ENCODE measurements around the gene TXLNA. TPM values are rescaled to one million over a fixed set of nuclear protein-coding genes. Genes with fewer than 3 reads are reported as not detected.
"Not testable (repeated sequence)": the region's sequence is repeated elsewhere in the genome, so short reads cannot be mapped to it uniquely, and the experiment has no call there.

TXLNA gene
- total RNA-seq, result 31.1 TPM

DNA sequence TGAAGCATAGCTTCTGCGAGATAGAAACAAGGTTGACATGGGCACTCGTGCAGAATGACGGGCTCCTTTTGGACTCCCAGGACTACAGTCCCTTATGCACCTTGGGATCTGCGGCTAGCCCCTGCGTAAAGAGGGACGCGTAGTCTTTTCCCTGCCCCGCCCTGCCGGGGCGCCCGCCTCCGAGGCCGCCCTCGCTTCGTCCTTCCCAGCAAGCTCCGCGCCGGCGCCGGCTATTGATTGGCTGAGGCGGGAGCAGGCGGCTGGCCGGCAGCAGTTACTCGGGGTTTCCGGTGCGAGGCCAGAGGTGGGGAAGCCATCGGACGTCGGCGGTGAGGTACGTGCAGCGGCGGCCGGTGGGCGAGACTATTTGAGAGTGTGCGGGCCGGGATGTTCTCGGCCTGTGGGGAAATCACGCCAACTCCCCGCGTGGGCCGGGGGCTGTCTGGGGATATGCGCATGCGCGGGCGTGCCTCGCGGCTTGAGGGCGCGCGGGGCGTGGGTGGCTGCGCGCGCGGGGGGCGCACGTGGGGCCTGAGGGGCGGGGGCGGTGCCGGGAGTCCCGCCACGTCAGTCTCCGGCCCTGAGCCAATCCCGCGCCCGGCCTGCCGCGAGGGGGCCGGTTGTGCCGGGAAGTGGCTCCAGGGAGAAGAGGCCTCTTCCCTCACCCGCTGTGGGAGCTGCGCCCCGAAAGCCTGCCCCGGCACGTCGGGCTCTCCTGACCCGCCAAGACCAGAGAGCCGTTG lies at the start of gene TXLNA:
Gene TXLNA, plus strand, starts transcription at position 233 of the 743 bp plus-strand sequence. CDS start 671 bp downstream, outside the sequence.
- ATAC-seq, result peak; percentile 86
- peak; percentile 97 for DNase-seq (ENCODE audit: low spot score)

DNA sequence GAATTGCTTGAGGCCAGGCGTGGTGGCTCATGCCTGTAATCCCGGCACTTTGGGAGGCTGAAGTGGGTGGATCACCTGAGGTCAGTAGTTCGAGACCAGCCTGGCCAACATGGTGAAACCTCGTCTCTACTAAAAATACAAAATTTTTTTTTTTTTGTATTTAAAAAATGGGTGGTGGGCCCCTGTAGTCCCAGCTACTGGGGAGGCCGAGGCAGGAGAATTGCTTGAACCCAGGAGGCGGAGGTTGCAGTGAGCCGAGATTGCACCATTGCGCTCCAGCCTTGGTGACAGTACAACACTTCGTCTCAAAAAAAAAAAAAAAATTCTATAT lies 45.6 kb upstream of the TXLNA start:
- not testable (repeated sequence) for ATAC-seq; DNase-seq (ENCODE audit: low spot score)

DNA sequence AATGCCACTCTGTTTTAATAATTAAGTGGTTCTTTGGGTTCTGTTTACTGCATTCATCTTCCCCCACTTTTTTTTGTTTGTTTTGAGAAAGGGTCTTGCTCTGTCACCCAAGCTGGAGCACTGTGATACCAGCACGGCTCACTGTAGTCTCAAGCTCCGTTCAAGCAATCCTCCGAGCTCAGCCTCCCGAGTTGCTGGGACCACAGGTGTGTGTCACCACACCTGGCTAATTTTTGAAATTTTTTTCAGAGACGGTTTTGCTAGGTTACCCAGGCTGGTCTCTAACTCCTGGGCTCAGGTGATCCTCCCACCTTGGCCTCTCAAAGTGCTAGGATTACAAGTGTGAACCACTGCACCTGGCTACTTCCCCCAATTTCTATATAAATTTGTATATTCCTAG lies 42.4 kb upstream of the TXLNA start:
- DNase-seq (ENCODE audit: low spot score) (no peak), ATAC-seq (no peak)

DNA sequence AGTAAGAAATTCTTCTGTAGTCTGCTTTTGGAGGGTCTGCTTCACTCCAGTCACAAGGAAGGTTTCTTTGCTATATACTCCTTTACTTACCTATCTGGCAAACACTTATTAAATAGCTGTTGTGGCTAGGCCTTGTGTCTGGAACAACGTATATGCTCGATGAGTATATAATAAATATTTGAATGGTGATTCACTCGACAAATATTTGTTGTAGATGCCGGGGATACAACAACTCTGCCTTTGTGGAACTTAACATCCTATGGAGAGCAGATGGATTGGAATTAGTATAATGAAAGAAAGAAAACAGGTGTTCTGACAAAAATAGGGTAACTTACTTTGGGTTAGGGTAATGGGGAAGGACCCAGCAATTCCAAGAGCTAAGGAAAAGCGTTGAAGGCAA lies 40.5 kb upstream of the TXLNA start:
- ATAC-seq (no peak), DNase-seq (ENCODE audit: low spot score) (no peak)

DNA sequence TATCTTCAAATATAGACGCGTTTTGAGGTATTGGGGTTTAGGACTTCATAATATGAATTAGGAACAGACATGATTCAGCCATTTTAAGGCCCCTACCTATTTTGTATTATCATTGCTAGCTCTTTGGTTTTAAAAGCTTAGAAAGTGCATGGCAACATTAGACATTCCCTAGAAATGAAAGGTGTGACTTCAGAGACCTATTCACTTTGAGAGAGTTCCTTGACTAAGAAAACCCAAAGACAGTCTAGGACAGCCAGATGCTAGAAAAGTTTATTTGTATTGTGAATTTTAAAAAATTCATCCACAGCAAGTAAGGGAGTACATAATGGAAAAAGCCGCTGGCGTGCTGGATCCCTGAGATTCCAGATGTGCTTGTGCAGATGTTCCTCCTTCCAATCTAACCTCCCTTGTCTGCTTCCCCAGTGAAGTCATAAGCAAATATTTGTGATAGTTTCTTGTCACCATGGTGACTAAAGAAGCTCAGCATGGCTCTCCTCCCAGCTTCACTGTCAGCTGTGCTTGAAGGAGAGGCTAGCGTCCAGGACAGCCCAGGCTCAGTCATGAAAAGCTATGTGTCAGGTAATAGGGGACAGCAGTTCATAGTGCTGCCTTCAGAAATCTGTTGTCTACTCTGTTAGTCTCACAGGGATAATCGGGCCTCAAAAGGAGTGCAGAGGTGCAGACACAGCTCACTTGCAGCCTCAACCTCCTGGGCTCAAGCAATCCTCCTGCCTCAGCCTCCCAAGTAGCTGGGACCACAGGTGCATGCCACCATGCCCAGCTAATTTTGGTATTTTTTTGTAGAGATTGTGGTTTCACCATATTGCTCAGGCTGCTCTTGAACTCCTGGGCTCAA lies 36.8 kb upstream of the TXLNA start:
- ATAC-seq (peak; percentile 93), DNase-seq (ENCODE audit: low spot score) (no peak)

DNA sequence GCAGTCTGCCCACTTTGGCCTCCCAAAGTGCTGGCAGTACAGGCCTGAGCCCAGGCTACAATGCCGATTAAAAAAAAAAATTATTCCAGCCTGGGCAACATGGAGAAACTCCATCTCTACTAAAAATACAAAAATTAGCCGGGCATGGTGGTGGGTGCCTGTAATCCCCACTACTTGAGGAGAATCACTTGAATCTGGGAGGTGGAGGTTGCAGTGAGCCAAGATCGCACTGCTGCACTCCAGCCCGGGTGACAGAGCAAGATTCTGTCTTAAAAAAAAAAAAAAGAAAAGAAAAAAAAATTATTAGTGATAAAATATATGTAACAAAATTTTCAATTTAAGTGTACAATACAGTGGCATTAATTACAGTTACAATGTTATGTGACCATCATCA lies 36.2 kb upstream of the TXLNA start:
- not testable (repeated sequence) for ATAC-seq

DNA sequence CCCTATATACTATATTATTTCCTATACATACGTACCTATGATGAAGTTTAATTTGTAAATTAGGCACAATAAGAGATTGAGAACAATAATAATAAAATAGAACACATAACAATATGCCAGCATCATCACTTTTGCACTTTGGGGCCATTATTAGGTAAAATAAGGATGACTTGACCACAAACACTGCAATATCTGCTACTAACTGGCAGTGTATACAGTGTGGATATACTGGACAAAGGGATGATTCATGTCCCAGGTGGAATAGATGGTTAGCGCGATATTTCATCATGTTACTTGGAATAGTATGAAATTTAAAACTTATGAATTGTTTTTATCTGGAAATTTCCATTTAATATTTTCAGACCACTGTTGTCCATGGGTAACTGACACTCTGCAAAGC lies 35.4 kb upstream of the TXLNA start:
- ATAC-seq (no peak), DNase-seq (ENCODE audit: low spot score) (no peak)

More for the DNA sequence above, 36.2 kb upstream of the TXLNA start:
- not testable (repeated sequence) for DNase-seq (ENCODE audit: low spot score)

DNA sequence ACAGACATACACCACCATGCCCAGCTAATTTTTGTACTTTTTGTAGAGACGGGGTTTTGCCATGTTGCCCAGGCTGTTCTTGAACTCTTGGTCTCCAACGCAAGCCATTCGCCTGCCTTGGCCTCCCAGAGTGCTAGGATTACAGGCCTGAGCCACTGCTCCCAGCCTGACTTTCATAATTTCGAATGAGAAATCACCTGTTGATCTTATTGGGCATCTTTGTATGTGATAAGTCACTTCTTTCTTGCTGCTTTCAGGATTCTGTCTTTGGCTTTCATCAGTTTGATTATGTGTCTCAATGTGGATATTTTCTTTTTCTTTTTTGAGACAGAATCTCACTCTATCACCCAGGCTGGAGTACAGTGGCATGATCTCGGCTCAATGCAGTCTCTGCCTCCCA lies 31.7 kb upstream of the TXLNA start:
- not testable (repeated sequence) for ATAC-seq; DNase-seq (ENCODE audit: low spot score)

DNA sequence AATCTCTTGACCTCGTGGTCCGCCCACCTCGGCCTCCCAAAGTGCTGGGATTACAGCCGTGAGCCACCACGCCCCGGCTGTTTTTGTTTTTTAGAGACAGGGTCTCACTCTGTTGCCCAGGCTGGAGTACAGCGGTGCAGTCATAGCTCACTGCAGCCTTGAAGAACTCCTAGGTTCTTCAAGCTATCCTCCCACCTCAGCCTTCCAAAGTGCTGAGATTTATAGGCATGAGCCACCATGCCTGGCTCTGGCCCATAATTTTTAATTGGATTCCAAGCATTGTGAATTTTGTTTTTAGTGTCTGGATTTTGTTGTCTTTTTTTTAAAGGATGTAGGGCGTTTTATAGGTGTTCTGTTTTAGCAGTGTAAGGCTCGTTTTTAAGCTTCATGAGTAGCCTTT lies 28.6 kb upstream of the TXLNA start:
- no peak for ATAC-seq
- DNase-seq (ENCODE audit: low spot score), result no peak

DNA sequence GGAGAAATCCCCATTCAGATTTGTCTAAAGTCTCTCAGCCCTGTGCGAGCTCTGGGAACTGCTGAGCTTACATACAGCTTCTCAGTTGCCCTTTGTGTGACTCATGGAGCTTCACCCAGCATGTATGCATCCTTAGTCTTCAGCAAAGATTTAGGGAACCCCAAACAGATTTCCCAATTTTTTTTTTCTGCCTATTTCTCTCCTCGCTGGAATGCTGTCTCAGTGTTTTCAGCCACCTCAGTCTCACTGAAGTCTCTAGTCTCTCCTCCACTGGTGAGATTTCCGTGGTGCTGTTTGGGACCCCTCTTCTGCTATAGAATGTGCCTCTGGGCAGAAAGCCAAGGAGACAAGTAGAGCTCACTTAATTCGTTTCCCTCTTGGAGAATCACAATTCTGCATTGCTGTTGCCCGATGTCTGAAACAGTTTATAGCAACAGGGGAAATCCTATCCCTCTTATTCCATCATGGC lies 28.1 kb upstream of the TXLNA start:
- ATAC-seq (no peak), DNase-seq (ENCODE audit: low spot score) (no peak)

DNA sequence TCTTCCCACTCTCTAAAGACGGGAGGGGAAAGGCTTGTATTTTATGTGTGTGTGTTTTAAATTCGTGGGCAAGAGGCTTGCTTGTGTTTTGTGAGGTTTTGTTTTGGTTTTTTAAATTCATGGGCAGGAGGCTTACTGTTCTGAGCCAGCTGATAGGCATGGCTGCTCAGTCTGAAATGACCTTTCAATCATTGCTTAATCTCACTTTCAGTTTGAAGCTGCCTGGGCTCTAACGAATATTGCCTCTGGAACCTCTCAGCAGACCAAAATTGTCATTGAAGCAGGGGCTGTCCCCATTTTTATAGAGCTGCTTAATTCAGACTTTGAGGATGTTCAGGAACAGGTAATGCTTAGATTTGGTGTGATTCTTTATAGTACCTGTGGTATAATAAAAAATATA lies 20.3 kb upstream of the TXLNA start:
- no peak for DNase-seq (ENCODE audit: low spot score)
- ATAC-seq, result peak; percentile 96

DNA sequence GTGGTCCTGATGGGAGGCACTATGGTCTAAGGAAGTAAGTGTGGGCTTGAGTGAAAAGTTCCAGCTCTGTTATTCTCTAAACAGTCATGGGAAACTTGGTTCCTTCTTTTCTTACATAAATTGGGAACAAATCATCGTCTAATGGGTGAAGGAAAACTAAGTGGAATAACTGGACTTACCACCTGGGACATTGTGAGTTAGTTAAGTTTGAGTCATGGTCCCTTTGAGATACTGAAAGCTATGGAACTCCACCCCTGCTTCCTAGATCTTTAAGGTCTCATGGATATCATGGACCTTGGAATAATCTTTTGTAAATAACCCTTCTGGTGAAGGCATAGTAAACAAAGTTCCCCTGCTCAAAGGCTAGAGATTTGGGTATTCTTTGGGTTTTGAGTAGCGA lies 16.1 kb upstream of the TXLNA start:
- ATAC-seq (no peak), DNase-seq (ENCODE audit: low spot score) (no peak)

DNA sequence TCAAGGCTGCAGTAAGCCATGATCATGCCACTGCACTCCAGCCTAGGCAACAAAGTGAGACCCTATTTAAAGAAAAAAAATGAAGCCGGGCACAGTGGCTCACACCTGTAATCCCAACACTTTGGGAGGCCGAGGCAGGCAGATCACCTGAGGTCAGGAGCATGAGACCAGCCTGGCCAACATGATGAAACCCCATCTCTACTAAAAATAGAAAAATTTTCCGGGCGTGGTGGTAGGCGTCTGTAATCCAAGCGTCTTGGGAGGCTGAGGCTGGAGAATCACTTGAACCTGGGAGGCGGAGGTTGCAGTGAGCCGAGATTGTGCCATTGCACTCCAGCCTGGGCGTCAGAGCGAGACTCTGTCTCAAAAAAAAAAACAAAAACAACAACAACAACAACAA lies 13.8 kb upstream of the TXLNA start:
- DNase-seq (ENCODE audit: low spot score); ATAC-seq: not testable (repeated sequence)

DNA sequence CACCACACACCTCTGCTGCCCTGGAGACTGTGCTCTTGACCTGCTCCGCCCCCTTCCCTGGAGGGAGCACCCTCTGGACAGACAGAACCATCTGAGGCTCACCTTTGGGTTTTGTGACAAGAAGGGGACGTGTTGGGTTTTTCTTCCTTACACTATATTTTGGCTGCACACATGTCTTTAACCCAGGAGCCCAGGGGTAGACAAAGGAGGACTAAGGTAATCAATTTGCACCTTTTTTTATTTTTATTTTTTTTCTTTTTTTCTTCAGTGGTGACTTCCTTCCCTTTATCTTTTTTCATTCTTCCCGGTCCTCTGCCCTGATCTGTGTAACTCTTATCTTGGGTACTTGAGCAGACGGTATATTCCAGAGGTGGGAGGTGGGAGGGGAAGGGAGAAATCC lies 8.5 kb upstream of the TXLNA start:
- no peak for ATAC-seq

DNA sequence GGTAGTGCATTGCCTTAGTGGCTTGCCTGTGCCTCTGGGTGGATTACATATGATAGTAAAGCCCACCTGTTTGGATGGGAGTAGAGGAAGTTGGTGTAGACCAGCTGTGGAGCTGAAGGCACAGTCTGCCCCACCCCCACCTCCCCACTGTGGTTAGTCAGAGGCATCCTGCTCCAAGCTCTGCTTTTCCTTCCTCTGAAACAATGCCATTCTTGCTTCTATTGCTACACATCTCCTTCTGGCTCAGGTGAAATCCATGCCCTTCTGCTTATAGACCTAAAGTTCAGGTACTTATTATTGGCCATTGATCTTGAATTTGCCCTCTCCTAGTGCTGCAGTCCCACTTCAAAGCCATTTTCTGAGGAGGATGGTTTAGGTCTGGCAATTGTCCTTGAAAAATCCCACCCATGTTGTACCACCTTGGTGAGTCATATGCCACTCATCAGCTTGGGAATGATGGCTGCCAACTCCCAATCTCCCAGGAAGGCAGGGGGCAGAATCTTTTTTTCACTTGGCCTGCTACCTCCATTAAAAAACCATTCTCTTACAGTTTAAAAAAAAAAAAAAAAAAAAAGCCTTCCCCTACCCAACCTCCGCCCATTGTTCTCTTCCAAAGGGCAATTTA lies 6.7 kb upstream of the TXLNA start:
- DNase-seq (ENCODE audit: low spot score) (no peak), ATAC-seq (no peak)

More for the DNA sequence above, 8.5 kb upstream of the TXLNA start:
- no peak for DNase-seq (ENCODE audit: low spot score)

DNA sequence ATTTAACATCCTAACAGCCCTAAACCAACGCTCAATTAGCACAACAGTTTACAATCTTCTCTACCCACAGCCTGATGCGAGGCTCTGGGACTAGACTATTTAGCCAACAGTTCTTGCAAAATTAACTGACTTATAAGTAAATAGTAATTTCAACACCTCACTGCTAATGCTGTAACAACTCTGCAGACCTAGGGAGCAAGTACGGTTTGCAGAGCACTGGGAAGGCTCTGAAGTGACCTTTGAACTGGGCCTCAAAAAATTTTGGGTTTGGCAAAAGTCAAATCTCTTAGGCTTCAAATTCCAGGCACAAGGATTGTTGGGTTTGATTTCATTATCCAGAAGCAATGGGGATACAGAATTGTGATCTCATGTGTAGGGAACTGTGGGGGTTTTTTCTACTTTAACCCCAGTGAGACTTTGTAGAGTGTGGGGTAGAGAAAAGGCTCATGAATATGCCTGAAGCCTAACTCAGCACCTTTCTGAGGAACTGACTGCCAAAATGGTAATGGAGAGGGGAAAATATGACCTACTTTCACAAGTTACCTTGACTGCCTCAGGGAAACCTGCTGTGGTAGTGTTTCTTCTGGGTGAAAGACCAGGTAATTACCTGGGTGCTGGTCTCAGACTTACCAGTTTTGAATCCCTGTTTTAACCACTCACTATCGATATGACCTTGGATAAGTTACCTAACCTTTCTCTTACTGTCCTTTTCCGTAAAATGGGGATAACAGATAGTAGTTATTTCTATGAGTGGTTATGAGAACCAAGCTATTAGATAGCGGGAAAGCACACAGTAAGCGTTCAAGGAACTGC lies 889 bp upstream of the TXLNA start:
- peak; percentile 65 for DNase-seq (ENCODE audit: low spot score)
- ATAC-seq, result peak; percentile 49

DNA sequence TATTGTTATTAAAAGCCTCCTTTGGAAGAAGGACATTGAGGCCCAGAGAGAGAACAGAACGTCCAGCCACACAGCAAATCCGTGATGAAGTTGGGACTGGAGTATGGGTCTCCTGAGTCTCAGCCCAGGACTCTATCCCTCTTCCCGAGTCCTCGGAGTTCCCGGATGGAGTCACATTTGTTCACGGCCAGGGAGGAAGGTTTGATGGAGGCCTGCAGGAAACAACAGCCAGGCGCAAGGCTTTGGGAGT lies 357 bp upstream of the TXLNA start:
- no peak for DNase-seq (ENCODE audit: low spot score)
- ATAC-seq, result no peak

DNA sequence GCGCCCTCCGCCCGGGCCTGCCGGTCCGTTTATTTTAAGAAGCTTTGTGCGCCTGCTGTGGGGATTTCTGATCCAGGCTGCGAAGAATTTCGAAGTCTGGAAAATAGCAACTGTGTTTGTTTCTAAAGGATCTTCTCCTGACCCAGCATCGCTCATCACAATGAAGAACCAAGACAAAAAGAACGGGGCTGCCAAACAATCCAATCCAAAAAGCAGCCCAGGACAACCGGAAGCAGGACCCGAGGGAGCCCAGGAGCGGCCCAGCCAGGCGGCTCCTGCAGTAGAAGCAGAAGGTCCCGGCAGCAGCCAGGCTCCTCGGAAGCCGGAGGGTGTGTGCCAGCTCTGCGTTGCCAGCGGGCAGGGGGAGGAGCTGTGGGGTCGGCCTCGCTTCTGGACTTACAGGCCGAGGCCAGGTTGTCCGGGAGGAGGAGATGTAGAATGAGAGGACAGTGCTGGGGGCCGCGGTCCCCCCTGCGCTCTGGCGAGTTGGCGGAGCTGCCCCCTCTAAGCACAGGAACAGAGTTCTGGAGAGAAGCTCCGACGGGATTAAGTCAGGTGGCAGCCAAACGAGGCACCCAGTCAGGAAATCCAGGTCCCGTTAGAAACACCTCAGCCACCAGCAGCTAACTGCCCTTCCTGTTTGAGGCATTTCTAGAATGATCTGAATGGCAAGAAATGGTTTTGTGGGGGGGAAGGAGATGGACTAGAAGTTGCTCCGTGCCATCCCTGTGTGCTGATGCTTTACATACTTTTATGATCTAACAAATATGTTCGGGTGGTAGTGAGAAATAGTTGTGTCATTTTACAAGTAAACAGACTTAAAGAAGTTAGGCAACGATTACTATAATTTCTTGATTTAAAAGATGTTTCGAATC lies 948 bp downstream of the TXLNA start:
- DNase-seq (ENCODE audit: low spot score) (peak; percentile 60), ATAC-seq (peak; percentile 33)

DNA sequence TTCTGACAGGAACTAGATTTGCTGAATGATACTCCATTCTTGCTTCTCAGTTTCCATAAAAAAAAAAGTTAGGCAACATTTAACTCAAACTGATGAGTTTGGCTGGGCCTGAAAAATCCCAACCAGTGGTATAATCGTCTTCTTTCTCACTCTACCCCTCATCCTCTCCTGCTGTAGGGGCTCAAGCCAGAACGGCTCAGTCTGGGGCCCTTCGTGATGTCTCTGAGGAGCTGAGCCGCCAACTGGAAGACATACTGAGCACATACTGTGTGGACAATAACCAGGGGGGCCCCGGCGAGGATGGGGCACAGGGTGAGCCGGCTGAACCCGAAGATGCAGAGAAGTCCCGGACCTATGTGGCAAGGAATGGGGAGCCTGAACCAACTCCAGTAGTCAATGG lies 1.6 kb downstream of the TXLNA start:
- no peak for DNase-seq (ENCODE audit: low spot score)
- no peak for ATAC-seq

DNA sequence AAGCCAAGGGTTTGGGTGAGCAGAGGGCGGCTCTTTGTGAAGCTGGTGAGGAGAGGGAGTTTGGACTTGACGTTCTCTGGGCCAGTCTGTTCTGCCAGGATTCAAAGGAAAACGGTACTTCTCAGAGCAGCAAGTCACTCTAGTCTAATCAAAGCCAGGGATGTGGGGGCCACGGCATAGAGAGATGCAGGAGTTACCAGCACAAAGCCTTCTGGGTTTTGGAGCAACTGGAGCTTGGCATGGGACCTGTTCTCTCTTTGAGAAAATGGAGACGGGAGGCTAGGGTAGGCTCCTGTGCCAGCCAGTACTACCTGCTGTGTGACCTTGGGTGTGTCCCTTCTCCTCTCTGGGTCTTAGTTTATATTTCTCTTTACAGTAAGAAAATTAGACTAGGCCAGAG lies 2.1 kb downstream of the TXLNA start:
- DNase-seq (ENCODE audit: low spot score), result no peak
- no peak for ATAC-seq

Data from left lobe of liver (tissue), 2 donors.